Stimulated activated CD4-positive, alpha-beta T cell treated with anti-CD3 and anti-CD28 coated beads, Interleukin-2, amount 100 ng/mL, for 48 hours (primary cell): Measurements from ENCODE around the gene ZNHIT6.
"Not testable (repeated sequence)": the region's sequence is repeated elsewhere in the genome, so short reads cannot be mapped to it uniquely, and the experiment has no call there.

Experiments
- DNase-seq, 2 donors: peaks; one replicate each; pipeline ENCODE4 v3.0.0-alpha.2; 2020

Gene ZNHIT6

GRCh38 chr1:85663382-85663781 lies 44.9 kb downstream of the ZNHIT6 start:
- DNase-seq: no peak

- no peak for DNase-seq
Measured at GRCh38 chr1:85661767-85662166, 46.5 kb downstream of the ZNHIT6 start.

- DNase-seq: no peak
Measured at GRCh38 chr1:85660541-85660940, 47.7 kb downstream of the ZNHIT6 start.

- DNase-seq: no peak
Measured at GRCh38 chr1:85659174-85659573, 49.1 kb downstream of the ZNHIT6 start.

GRCh38 chr1:85656948-85657347 lies 51.3 kb downstream of the ZNHIT6 start:
- no peak for DNase-seq

- no peak for DNase-seq
Measured at GRCh38 chr1:85656256-85656655, 52.0 kb downstream of the ZNHIT6 start.

- DNase-seq: no peak
Measured at GRCh38 chr1:85655315-85655714, 52.9 kb downstream of the ZNHIT6 start.

GRCh38 chr1:85654066-85654782 lies 54.0 kb downstream of the ZNHIT6 start:
- no peak for DNase-seq

- DNase-seq: no peak
Measured at GRCh38 chr1:85652327-85652726, 55.9 kb downstream of the ZNHIT6 start.

GRCh38 chr1:85650645-85651044 lies 57.6 kb downstream of the ZNHIT6 start:
- DNase-seq: no peak

- no peak for DNase-seq
Measured at GRCh38 chr1:85649591-85649990, 58.6 kb downstream of the ZNHIT6 start.

- not testable (repeated sequence) for DNase-seq
Measured at GRCh38 chr1:85641598-85642556, 66.4 kb downstream of the ZNHIT6 start.

- DNase-seq: not testable (repeated sequence)
Measured at GRCh38 chr1:85639920-85640319, 68.3 kb downstream of the ZNHIT6 start.

GRCh38 chr1:85638412-85638811 lies 69.8 kb downstream of the ZNHIT6 start:
- no peak for DNase-seq

- DNase-seq: no peak
Measured at GRCh38 chr1:85630493-85630892, 77.7 kb downstream of the ZNHIT6 start.

- DNase-seq: no peak
Measured at GRCh38 chr1:85629532-85629920, 78.7 kb downstream of the ZNHIT6 start.

GRCh38 chr1:85628791-85629531 lies 79.3 kb downstream of the ZNHIT6 start:
- no peak for DNase-seq

GRCh38 chr1:85626818-85627217 lies 81.4 kb downstream of the ZNHIT6 start:
- no peak for DNase-seq

GRCh38 chr1:85624361-85624760 lies 83.9 kb downstream of the ZNHIT6 start:
- no peak for DNase-seq

- DNase-seq: no peak
Measured at GRCh38 chr1:85623061-85623471, 85.2 kb downstream of the ZNHIT6 start.

- DNase-seq: no peak
Measured at GRCh38 chr1:85621430-85621829, 86.8 kb downstream of the ZNHIT6 start.

GRCh38 chr1:85617633-85618100 lies 90.6 kb downstream of the ZNHIT6 start:
- no peak for DNase-seq

- DNase-seq: no peak
Measured at GRCh38 chr1:85616736-85617135, 91.5 kb downstream of the ZNHIT6 start.
